ENCODE measurements around the gene CAVIN2.

The CAVIN2 gene

DNA sequence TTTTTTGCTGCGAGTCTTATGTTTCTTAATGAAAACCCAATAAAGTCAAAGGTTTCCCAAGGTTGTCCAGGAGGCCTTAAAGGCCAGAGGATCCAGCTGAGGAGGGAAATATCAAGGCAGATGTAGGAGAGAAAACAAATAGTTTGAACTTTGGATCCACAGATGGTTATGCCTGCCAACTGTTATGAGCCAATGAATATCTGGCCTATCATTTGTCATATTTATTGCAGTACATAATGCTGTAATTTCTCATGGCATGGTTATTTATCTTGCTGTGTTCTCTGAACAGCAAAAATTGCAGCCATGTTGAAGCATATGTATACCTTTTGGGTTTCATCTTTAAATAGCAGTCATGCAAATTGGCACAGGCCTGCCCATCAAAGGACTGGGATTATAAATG is 38.2 kb upstream of the CAVIN2 start:
- Histone ChIP-seq H3K4me3 (ENCODE audit: low read depth in 1 of 2, low read length in 2 of 2) (no peak overlapping the region), H3K9ac (ENCODE audit: low read depth in 1 of 2, low read length in 2 of 2) (no peak overlapping the region), H3K27me3 (ENCODE audit: control insufficient read depth in 1 of 2, insufficient read depth in 2 of 2, low read length in 2 of 2) (no peaks in the 10 kb centered on the region), H3K4me1 (ENCODE audit: control insufficient read depth in 1 of 2, insufficient read depth in 2 of 2, low read length in 2 of 2) (peaks cover 9 to 19% of the 10 kb centered on the region in 2 donors), H3K9me3 (ENCODE audit: control insufficient read depth in 1 of 2, low read length in 2 of 2) (no peaks in the 10 kb centered on the region), H3K27ac (ENCODE audit: low read depth, low read length) (no peak overlapping the region), H3K36me3 (ENCODE audit: control insufficient read depth in 1 of 2, insufficient read depth in 2 of 2, low read length in 2 of 2) (no peaks in the 10 kb centered on the region)

GRCh38 chr2:191881982-191882816 is 35.3 kb upstream of the CAVIN2 start:
- Histone ChIP-seq H3K27me3 (ENCODE audit: control insufficient read depth in 1 of 2, insufficient read depth in 2 of 2, low read length in 2 of 2) (no peaks in the 10 kb centered on the region), H3K27ac (ENCODE audit: low read depth, low read length) (no peak overlapping the region), H3K9me3 (ENCODE audit: control insufficient read depth in 1 of 2, low read length in 2 of 2) (no peaks in the 10 kb centered on the region), H3K4me1 (ENCODE audit: control insufficient read depth in 1 of 2, insufficient read depth in 2 of 2, low read length in 2 of 2) (peaks cover 9 to 19% of the 10 kb centered on the region in 2 donors), H3K9ac (ENCODE audit: low read depth in 1 of 2, low read length in 2 of 2) (no peak overlapping the region), H3K36me3 (ENCODE audit: control insufficient read depth in 1 of 2, insufficient read depth in 2 of 2, low read length in 2 of 2) (no peaks in the 10 kb centered on the region), H3K4me3 (ENCODE audit: low read depth in 1 of 2, low read length in 2 of 2) (no peak overlapping the region)

DNA sequence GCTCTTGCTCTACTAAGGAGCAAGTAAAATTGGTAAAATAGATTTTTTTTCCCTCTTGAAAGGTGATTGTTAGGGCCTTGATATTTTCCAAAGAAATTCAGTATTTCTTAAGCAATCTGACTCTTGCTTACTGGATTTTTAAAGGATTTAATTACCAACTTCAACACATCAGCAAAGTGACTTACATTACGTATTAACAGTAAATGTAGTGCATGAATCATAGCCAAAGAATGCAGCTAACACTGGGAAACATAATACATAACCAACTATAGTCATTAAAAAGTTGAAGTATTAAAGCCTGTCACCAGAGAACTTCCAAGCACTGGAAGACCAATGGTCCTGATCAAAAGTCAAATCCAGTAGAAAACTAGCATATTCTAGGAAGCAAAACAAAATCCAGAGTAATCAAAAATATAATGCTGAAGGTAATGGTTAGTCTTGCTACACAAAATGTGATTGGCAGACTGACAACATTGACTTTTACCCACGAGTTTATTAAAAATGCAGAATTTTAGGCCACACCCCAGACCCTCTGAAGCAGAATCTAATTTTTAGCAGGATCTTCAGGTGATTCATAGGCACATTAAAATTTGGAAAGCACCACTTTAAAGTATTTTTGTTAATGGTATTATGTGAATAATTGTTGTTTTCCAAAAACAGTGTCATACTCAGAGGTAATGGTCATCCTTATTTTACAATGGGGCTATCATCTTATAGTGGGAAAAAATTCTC is 31.8 kb upstream of the CAVIN2 start:
- Histone ChIP-seq H3K9ac (ENCODE audit: low read depth in 1 of 2, low read length in 2 of 2) (no peak overlapping the region), H3K4me3 (ENCODE audit: low read depth in 1 of 2, low read length in 2 of 2) (no peak overlapping the region), H3K27ac (ENCODE audit: low read depth, low read length) (no peak overlapping the region), H3K9me3 (ENCODE audit: control insufficient read depth in 1 of 2, low read length in 2 of 2) (no peaks in the 10 kb centered on the region), H3K27me3 (ENCODE audit: control insufficient read depth in 1 of 2, insufficient read depth in 2 of 2, low read length in 2 of 2) (no peaks in the 10 kb centered on the region), H3K4me1 (ENCODE audit: control insufficient read depth in 1 of 2, insufficient read depth in 2 of 2, low read length in 2 of 2) (no peaks in the 10 kb centered on the region), H3K36me3 (ENCODE audit: control insufficient read depth in 1 of 2, insufficient read depth in 2 of 2, low read length in 2 of 2) (no peaks in the 10 kb centered on the region)

- no peaks in the 10 kb centered on the region for H3K36me3 ChIP-seq (ENCODE audit: control insufficient read depth in 1 of 2, insufficient read depth in 2 of 2, low read length in 2 of 2)
- no peaks in the 10 kb centered on the region for H3K9me3 ChIP-seq (ENCODE audit: control insufficient read depth in 1 of 2, low read length in 2 of 2)
- H3K4me3 ChIP-seq (ENCODE audit: low read depth in 1 of 2, low read length in 2 of 2): no peak overlapping the region
- no peaks in the 10 kb centered on the region for H3K27me3 ChIP-seq (ENCODE audit: control insufficient read depth in 1 of 2, insufficient read depth in 2 of 2, low read length in 2 of 2)
- no peak overlapping the region for H3K9ac ChIP-seq (ENCODE audit: low read depth in 1 of 2, low read length in 2 of 2)
- H3K27ac ChIP-seq (ENCODE audit: low read depth, low read length): no peak overlapping the region
- no peaks in the 10 kb centered on the region for H3K4me1 ChIP-seq (ENCODE audit: control insufficient read depth in 1 of 2, insufficient read depth in 2 of 2, low read length in 2 of 2)
Measured at GRCh38 chr2:191877875-191878274, 31.0 kb upstream of the CAVIN2 start.

DNA sequence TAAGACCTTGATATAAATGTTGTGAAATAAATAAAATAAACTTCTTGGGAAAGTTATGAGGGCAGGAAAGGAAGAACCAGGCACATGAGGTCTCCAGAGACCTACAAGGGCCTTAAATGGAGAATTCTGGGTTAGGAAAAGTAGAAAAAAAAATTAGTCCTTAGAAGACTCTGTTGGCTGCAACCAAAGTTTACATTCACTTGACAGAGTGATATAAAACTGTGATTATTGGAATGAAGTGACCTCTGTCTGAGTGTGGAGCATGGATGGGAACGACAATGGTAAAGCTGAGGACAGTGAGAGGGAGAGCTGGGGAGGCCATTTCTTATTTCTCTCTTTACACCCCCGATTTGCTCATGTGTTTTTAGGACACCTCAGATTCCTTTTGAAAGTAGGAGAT is 29.0 kb upstream of the CAVIN2 start:
- Histone ChIP-seq H3K27me3 (ENCODE audit: control insufficient read depth in 1 of 2, insufficient read depth in 2 of 2, low read length in 2 of 2) (no peaks in the 10 kb centered on the region), H3K36me3 (ENCODE audit: control insufficient read depth in 1 of 2, insufficient read depth in 2 of 2, low read length in 2 of 2) (no peaks in the 10 kb centered on the region), H3K9ac (ENCODE audit: low read depth in 1 of 2, low read length in 2 of 2) (no peak overlapping the region), H3K9me3 (ENCODE audit: control insufficient read depth in 1 of 2, low read length in 2 of 2) (no peaks in the 10 kb centered on the region), H3K4me1 (ENCODE audit: control insufficient read depth in 1 of 2, insufficient read depth in 2 of 2, low read length in 2 of 2) (no peaks in the 10 kb centered on the region), H3K27ac (ENCODE audit: low read depth, low read length) (no peak overlapping the region), H3K4me3 (ENCODE audit: low read depth in 1 of 2, low read length in 2 of 2) (no peak overlapping the region)

GRCh38 chr2:191870744-191871143 is 23.9 kb upstream of the CAVIN2 start:
- Histone ChIP-seq H3K27ac (ENCODE audit: low read depth, low read length) (no peak overlapping the region), H3K9ac (ENCODE audit: low read depth in 1 of 2, low read length in 2 of 2) (no peak overlapping the region), H3K9me3 (ENCODE audit: control insufficient read depth in 1 of 2, low read length in 2 of 2) (no peaks in the 10 kb centered on the region), H3K4me3 (ENCODE audit: low read depth in 1 of 2, low read length in 2 of 2) (no peak overlapping the region), H3K27me3 (ENCODE audit: control insufficient read depth in 1 of 2, insufficient read depth in 2 of 2, low read length in 2 of 2) (no peaks in the 10 kb centered on the region), H3K36me3 (ENCODE audit: control insufficient read depth in 1 of 2, insufficient read depth in 2 of 2, low read length in 2 of 2) (no peaks in the 10 kb centered on the region), H3K4me1 (ENCODE audit: control insufficient read depth in 1 of 2, insufficient read depth in 2 of 2, low read length in 2 of 2) (peaks cover 16% of the 10 kb centered on the region in 2 donors)

GRCh38 chr2:191869781-191870180 is 22.9 kb upstream of the CAVIN2 start:
- H3K4me1 ChIP-seq (ENCODE audit: control insufficient read depth in 1 of 2, insufficient read depth in 2 of 2, low read length in 2 of 2): peaks cover 16% of the 10 kb centered on the region in 2 donors

GRCh38 chr2:191869178-191869577 is 22.3 kb upstream of the CAVIN2 start:
- H3K9me3 ChIP-seq (ENCODE audit: control insufficient read depth in 1 of 2, low read length in 2 of 2): no peaks in the 10 kb centered on the region
- no peak overlapping the region for H3K27ac ChIP-seq (ENCODE audit: low read depth, low read length)
- H3K9ac ChIP-seq (ENCODE audit: low read depth in 1 of 2, low read length in 2 of 2): no peak overlapping the region
- H3K27me3 ChIP-seq (ENCODE audit: control insufficient read depth in 1 of 2, insufficient read depth in 2 of 2, low read length in 2 of 2): no peaks in the 10 kb centered on the region
- H3K4me3 ChIP-seq (ENCODE audit: low read depth in 1 of 2, low read length in 2 of 2): no peak overlapping the region
- no peaks in the 10 kb centered on the region for H3K36me3 ChIP-seq (ENCODE audit: control insufficient read depth in 1 of 2, insufficient read depth in 2 of 2, low read length in 2 of 2)
- H3K4me1 ChIP-seq (ENCODE audit: control insufficient read depth in 1 of 2, insufficient read depth in 2 of 2, low read length in 2 of 2): peaks cover 16% of the 10 kb centered on the region in 2 donors

More at GRCh38 chr2:191869781-191870180, 22.9 kb upstream of the CAVIN2 start:
- H3K9me3 ChIP-seq (ENCODE audit: control insufficient read depth in 1 of 2, low read length in 2 of 2): no peaks in the 10 kb centered on the region
- H3K27me3 ChIP-seq (ENCODE audit: control insufficient read depth in 1 of 2, insufficient read depth in 2 of 2, low read length in 2 of 2): no peaks in the 10 kb centered on the region
- no peaks in the 10 kb centered on the region for H3K36me3 ChIP-seq (ENCODE audit: control insufficient read depth in 1 of 2, insufficient read depth in 2 of 2, low read length in 2 of 2)
- no peak overlapping the region for H3K27ac ChIP-seq (ENCODE audit: low read depth, low read length)
- H3K9ac ChIP-seq (ENCODE audit: low read depth in 1 of 2, low read length in 2 of 2): no peak overlapping the region
- H3K4me3 ChIP-seq (ENCODE audit: low read depth in 1 of 2, low read length in 2 of 2): no peak overlapping the region

DNA sequence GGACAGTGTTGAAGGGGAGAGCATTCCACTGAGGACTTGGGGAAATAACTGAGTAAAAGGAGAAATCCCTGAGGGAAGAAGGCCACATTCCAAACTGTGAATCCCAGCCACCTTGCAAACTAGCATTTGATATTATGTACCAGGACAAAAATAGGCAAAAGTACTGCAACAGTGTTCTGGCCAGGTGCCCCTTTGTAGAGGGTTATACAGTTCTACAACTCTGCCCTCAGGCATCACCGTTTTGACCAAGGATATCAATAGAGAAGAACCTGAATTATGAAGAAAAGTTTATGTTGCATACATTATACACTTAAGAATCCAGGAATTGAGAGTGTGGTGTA is 20.6 kb upstream of the CAVIN2 start:
- Histone ChIP-seq H3K9ac (ENCODE audit: low read depth in 1 of 2, low read length in 2 of 2) (no peak overlapping the region), H3K9me3 (ENCODE audit: control insufficient read depth in 1 of 2, low read length in 2 of 2) (no peaks in the 10 kb centered on the region), H3K4me3 (ENCODE audit: low read depth in 1 of 2, low read length in 2 of 2) (no peak overlapping the region), H3K27me3 (ENCODE audit: control insufficient read depth in 1 of 2, insufficient read depth in 2 of 2, low read length in 2 of 2) (no peaks in the 10 kb centered on the region), H3K27ac (ENCODE audit: low read depth, low read length) (no peak overlapping the region), H3K4me1 (ENCODE audit: control insufficient read depth in 1 of 2, insufficient read depth in 2 of 2, low read length in 2 of 2) (peaks cover 16% of the 10 kb centered on the region in 2 donors), H3K36me3 (ENCODE audit: control insufficient read depth in 1 of 2, insufficient read depth in 2 of 2, low read length in 2 of 2) (no peaks in the 10 kb centered on the region)

DNA sequence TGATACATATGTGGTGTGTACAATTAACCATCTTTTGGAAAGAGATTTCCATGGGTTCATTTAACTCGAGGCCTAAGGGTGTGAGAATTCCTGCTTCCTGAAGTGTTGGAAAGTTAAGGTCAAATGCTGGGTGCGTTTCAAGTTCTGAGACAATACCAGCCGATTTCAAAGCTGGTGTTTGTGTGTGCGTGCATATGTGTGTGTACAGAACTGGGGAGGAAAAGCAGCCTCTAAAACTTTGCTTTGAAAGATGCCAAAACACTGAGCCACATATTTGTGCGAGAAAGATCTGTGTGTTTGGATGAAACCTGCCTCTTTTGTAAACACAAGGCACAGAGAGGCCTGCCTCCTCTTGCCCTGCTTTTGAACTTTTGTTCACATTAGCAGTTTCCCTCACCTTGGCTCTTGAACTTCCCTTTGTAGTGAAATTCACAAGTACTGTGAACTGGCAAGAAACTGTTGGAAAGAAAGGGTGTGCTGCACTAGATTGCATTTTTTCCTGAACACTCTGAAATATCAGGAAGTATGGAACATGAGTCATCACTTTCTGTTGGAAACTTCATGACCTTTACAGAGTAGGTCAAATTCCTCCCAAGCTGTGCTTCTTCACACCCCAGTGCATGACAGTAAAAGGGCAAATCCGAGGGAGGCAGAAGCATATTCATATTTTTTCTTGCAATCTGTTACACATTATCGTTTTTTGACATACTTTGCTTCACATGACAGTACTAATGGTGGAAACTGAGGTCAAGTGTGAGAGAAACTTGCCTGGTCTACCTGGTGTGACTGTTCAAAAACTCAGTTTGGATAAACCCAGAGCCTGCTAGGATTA is 20.0 kb upstream of the CAVIN2 start:
- H3K36me3 ChIP-seq (ENCODE audit: control insufficient read depth in 1 of 2, insufficient read depth in 2 of 2, low read length in 2 of 2): no peaks in the 10 kb centered on the region
- no peaks in the 10 kb centered on the region for H3K9me3 ChIP-seq (ENCODE audit: control insufficient read depth in 1 of 2, low read length in 2 of 2)
- H3K4me3 ChIP-seq (ENCODE audit: low read depth in 1 of 2, low read length in 2 of 2): no peak overlapping the region
- H3K27ac ChIP-seq (ENCODE audit: low read depth, low read length): peak overlapping the region; percentile 53
- H3K27me3 ChIP-seq (ENCODE audit: control insufficient read depth in 1 of 2, insufficient read depth in 2 of 2, low read length in 2 of 2): no peaks in the 10 kb centered on the region
- no peak overlapping the region for H3K9ac ChIP-seq (ENCODE audit: low read depth in 1 of 2, low read length in 2 of 2)
- peaks cover 16% of the 10 kb centered on the region in 2 donors for H3K4me1 ChIP-seq (ENCODE audit: control insufficient read depth in 1 of 2, insufficient read depth in 2 of 2, low read length in 2 of 2)
